HG03097 (cell line): ENCODE measurements around the gene HSPA8.

Experiments
- ATAC-seq: cut with Tn5 transposase; IDR thresholded peaks from one replicate; pipeline ENCODE4 v1.9.1; 2021; ENCODE audit not compliant: unreplicated experiment, low FRiP score

The HSPA8 gene

DNA sequence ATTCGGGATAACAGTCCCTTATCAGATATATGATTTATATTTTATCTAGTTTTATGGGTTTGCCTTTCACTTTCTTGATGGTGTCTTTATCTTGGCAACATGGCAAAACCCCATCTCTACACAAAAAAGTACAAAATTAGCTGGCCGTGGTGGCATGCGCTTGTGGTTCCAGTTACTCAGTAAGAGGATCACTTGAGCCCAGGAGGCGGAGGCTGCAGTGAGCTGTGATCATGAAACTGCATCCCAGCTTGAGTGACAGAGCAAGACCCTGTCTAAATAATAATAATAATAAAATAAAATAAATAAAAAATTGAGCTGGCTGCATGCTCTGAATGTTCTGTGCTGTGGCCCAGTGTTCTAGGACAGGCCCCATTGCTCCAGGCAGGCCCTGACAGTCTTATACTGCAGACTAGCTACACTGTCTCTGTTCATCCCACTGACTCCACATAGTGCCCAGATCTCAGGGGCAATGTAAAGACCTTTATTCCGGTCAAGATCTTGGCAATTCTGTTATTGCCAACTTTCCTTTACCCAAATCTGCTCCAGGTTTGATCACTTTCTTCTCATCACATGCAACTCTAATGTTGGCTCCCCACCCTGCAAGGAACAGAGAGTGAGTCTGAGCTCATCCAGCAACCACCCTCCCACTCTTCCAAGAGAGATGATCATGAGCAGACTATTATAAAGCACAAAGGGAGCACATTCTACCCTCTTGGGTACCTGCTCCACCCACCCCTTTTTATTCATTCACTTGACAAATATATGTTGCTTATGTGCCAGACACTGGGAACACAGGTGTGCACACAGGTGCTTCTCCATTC, 8.8 kb downstream of the HSPA8 start:
- no peak for ATAC-seq

DNA sequence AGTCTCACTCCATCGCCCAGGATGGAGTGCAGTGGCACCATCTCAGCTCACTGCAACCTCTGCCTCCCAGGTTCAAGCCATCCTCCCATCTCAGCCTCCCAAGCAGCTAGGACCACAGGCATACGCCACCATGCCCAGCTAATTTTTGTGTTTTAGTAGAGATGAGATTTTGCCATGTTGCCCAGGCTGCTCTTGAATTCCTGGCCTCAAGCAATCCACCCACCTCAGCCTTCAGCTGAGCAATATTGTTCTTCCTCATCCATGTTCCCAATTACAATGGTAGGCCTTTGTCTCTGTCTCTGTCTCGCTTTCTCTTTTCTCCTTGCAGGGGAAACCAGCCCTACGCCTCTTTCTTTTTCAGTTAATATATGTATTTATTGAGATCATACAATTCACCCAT, 10.3 kb downstream of the HSPA8 start:
- ATAC-seq = no peak

DNA sequence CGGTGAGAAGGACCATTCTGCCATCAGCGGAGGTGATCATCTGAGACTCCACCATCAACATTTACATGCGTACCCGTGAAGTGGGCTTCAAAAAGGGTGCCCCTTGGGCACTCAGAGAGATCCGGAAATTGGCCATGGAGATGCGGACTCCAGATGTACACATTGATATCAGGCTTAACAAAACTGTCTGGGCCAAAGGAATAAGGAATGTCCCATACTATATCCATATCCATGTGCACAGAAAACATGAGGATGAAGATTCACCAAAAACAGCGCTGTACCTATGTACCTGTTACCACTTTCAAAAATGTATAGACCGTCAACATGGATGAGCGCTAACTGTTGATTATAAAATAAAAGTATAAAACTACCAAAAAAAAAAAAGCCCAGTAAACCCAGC, 10.8 kb downstream of the HSPA8 start:
- no peak for ATAC-seq

DNA sequence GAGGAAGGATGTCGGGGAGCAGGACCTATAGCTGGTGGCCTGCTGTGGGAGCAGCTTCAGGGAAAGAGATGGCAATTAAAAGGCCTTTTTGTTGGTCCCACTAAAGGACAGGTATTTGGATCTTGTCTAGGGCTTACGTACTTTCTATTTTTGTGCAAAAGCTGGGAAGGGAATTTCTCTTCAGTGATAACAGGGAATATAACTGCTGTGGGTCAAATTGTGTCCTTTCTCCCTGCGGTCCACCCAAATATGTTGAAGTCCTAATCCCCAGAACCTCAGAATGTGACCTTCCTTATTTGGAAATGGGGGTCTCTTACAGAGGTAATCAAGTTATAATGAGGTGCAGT, 14.0 kb downstream of the HSPA8 start:
- ATAC-seq = no peak

DNA sequence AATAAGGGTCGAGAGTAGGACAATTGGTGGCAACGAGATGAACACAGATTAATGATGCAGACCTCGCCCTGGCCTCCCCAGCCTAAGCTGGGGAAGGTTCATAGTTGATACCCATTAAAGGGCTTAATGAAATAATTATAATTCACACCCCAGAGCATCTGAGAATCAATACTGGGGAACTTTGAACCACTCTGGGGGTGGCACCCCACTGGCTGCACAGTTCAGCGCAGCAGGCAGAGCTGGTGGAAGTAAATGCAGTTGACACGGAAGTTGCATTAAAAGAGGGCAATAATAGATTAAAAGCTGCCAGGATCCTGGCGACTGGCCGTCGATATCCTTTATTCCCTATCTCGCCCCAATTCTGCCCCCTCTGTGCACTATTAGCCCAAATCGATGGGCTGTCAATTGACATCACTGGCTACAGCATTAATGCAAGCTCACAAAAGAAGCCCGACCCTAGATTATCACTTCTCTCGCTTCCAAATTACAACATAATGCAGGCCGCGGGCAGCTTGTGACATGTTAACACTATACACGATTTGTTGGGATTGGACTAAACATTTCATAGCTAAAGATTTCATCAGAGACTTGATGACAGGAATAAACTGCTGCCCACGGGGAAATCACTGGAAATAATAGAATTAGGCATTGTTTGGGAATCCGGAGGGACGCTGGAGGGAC, 14.5 kb downstream of the HSPA8 start:
- no peak for ATAC-seq

DNA sequence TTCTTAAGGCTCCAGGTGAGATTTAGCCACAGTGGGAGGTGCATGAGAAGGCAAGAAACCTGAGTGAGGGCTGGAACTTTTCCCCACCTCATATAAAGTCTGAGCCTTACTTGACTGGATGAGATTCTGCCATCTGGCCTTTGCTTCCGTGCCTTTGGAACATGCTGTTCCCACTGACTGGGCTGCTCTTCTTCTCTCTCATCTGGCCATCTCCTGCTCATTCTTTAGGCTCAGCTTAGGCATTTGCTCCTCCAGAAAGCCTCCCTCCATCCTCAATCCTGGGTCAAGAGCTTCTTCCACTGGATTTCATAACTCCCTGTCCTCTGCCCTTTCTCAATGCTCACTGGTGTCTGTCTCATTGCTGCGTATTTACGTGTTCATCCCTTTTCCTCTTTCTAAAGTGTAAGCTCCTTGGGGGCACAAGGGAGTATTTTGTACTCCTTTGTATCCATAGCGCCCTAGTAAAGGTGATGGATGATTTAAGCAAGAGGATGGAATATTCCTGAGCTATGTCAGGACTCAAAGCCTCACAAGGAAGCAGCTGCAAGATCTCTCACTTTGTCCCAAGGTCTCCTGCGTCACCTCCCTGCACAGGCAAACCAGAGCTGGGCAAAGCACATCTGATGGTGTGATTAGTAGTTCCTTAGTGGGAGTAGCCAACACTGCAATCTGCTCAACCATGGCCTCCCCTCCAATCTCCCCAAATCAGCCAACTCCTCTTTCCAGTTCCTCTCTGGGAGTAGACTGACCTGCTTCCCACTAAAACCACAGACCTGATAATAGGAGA, 15.3 kb downstream of the HSPA8 start:
- no peak for ATAC-seq

DNA sequence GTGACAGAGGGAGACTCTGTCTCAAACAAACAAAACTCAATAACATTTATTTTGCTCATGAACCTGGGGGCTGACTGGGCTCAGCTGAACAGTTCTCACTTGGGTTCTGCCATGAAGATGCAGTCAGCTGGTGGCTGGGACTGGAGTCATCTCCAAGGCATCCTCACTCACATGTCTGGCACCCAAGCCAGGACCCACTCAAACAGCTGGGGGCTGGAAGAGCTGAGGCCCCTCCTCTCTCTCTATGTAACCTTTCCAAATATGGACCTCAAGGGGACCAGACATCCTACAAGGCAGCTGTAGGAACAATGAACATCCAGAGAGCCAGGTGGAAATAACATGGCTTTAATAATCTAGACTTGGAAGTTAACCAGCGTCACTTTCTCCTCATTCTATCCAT, 16.8 kb downstream of the HSPA8 start:
- no peak for ATAC-seq

DNA sequence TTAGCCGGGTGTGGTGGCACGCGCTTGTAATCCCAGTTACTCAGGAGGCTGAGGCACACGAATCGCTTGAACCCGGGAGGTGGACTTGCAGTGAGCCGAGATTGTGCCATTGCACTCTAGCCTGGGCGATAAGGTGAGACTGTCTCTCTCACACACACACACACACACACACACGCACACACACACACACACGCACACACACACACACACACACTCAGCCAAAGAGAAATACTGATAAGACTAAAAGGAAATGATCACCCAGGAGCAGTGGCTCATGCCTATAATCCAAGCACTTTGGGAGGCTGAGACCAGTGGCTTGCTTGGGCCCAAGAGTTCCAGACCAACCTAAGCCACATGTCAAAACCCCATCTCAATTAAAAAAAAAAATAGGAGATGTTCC, 20.8 kb downstream of the HSPA8 start:
- ATAC-seq = no peak

DNA sequence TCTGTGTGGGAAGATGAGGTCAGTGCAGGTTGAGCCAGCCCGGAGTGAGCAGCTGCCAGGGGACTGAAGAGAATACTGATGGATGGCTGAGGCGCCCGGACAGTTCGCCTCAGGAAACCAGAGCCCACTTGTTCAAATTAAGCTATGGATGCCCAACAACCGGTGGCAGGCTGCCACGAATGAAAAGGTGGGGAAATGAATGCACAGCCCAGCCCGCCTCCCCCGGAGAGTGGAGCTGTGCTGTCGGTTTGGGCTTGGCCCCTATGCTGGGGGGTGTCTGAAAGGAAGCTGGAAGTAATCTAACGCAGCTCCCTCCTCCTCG, 21.9 kb downstream of the HSPA8 start:
- ATAC-seq = no peak

DNA sequence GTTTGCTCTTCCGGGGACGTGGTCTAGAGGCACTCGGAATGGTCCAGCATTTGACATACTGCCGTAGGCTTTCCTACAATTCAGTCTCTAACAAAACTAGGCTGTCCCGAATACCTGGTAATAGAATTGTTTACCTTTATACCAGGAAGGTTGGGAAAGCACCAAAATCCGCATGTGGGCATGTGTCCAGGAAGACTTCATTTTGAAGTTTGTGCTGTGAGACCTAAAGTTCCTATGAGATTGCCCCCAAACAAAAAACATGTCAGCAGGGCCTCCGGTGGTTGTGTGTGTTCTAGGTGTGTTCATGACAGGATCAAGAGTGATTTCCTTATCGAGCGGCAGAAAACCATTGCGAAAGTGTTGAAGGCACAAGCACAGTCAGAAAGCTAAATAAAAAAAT, 26.1 kb downstream of the HSPA8 start:
- ATAC-seq = no peak

DNA sequence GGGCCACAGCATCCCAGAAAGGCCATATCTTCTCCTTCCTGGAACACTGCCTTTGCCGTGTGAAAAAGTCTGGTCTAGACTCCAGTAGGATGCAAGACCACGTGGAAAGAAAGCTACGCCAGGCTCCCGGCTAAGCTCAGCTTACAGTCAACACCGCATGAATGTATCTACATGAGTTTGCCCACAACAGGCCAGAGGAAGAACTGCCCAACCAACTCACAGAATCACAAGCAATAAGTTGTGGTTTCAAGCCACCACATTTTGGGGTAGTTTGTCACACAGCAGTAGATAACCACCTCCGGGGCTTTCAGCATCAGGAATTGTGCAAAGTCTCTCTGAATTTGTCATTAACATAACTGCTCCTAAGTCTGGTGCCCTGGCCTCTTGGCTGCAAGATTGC, 27.3 kb downstream of the HSPA8 start:
- ATAC-seq = no peak

DNA sequence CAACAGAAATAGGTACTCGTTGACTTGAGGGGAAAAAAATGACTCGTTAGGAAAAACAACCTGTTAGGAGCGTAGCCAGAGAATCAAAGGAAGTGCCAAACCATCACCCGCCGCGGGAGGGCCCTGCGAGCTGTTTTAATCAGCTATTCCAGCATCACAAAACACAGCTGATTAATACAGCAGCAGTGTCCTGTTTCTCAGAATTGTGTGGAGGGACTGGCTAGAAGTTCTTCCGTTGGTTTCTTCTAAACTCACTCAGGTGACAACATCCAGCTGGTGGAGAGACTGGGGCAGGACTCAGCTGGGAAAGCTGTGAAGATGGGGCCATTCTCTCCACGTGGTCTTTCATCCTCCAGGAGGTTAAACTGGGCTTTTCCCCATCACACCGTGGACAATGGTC, 28.0 kb downstream of the HSPA8 start:
- ATAC-seq = no peak

DNA sequence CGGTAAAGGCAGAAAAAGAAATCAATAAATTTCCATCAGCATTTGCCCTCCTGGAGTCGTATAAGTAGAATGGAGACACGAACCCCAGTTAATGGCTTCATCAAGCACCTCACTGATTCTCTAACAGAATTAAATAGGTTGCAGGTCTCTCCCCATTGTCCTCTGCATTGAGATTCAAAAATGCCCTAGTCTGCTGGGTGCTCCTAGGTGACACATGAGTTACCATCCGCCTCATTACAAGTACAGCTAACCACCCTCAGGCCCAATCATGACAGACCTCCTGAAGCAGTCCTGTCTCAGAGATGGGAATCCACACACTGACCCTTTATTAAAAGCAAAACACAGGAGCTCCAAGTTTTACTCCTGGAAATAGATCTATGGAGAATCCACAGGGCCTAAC, 31.4 kb downstream of the HSPA8 start:
- no peak for ATAC-seq

DNA sequence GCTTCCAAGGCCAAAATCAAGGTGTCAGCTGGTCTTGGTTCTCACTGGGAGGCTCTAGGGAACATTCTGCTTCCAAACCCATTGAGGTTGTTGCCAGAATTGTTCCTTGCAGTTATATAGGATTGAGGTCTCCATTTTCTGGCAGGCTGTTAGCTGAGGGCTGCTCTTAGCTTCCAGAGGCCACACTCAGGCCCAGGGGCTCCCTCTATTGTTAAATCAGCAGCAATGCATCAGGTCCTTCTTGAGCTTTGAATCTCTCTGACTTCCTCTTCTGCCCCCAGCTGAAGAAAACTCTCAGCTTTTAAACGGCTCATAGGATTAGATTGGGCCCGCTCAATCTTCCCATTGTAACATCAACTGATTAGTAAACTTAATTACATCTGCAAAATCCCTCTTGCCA, 41.0 kb downstream of the HSPA8 start:
- no peak for ATAC-seq

DNA sequence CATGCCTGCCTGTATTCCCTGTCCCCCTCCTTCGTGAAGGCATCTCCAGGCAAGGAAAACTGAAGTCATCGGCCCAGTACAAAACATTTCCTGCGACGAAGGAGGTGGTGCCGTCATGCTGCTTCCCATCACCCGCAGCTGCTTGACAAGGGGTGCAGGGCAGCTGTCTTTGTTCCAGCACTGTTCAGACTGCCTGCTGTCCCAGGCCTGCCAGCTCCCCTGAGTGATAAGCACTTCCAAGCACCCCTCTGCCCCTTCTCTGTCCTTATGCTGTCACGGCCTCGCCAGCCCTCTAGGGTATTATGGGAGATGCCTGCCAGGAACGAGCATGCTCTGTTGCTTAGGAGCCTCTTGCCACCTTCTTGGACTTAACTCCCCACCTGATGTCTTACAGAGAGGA, 43.2 kb downstream of the HSPA8 start:
- no peak for ATAC-seq

DNA sequence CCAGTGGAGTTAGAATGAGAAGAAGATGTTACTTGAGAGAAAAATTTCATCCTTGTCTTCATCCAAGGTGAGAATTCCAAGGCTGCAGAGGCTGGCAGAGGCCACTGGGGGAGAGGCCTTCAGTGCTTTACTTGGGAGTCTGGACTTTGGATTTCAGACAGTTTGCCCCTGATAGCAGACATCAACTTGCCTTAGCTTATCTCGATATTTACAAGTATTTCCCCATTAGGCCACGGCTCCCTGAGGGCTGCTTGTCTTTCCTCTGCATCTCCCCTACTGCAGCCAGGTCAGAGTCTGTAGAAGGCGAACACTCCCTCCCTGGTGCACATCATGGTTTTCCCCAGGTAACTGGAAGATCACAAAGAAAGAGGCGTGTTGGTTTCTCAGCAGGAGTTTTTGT, 50.4 kb downstream of the HSPA8 start:
- ATAC-seq = no peak
